Fibroblast of villous mesenchyme (primary cell): ENCODE data around the gene SLC47A1. TPM values are rescaled to one million over a fixed set of nuclear protein-coding genes. Genes with fewer than 3 reads are reported as not detected.
A peak's percentile ranks its signal among the peaks of the same experiment; 100 is the strongest.

Experiments used
- DNase-seq: peaks from one replicate; pipeline ENCODE4 v3.0.0-alpha.2; 2010; ENCODE audit warnings: low read depth
- H3K4me3 ChIP-seq: 2 replicates; pipeline ENCODE4 v1.5.1; 2011; ENCODE audit warnings: low read depth, mild to moderate bottlenecking, low read length
- CTCF ChIP-seq: IDR thresholded peaks from 2 replicates; pipeline ENCODE4 v1.5.1; 2012; ENCODE audit warnings: low read depth, mild to moderate bottlenecking, low read length; ENCODE audit not compliant: insufficient read depth
- total RNA-seq: library from RNA; depleted of rRNA; stranded (reverse); fragments of >200 nt; gene quantifications from 2 replicates; pipeline ENCODE4 v1.2.3, GENCODE V29; 2012

Gene SLC47A1
- under 0.01 and 0.86 TPM in 2 replicates for total RNA-seq

GRCh38 chr17:19533718-19534561 lies at the start of gene SLC47A1:
Gene SLC47A1 (plus strand): TSS chr17:19533854. CDS start chr17:19533940, 86 bp downstream.
- TF ChIP-seq CTCF, result no peak
- peak; percentile 25 for DNase-seq
- H3K4me3 ChIP-seq, result peak within 1 kb of the TSS; percentile 52

GRCh38 chr17:19485800-19486340 lies 47.8 kb upstream of the SLC47A1 start:
- DNase-seq, result no peak
- no peak for TF ChIP-seq CTCF
- no peak overlapping the region for H3K4me3 ChIP-seq

GRCh38 chr17:19486351-19487023 lies 47.2 kb upstream of the SLC47A1 start:
- no peak overlapping the region for H3K4me3 ChIP-seq
- TF ChIP-seq CTCF, result no peak
- no peak for DNase-seq

- no peak for TF ChIP-seq CTCF
- no peak overlapping the region for H3K4me3 ChIP-seq
- DNase-seq, result no peak
These were observed 46.5 kb upstream of the SLC47A1 start for GRCh38 chr17:19487024-19487600.

GRCh38 chr17:19492141-19492540 lies 41.5 kb upstream of the SLC47A1 start:
- no peak for TF ChIP-seq CTCF
- no peak overlapping the region for H3K4me3 ChIP-seq

GRCh38 chr17:19494961-19495806 lies 38.5 kb upstream of the SLC47A1 start:
- H3K4me3 ChIP-seq, result no peak overlapping the region
- DNase-seq, result no peak
- no peak for TF ChIP-seq CTCF

More at GRCh38 chr17:19492141-19492540, 41.5 kb upstream of the SLC47A1 start:
- no peak for DNase-seq
